GM12873 (cell line): ENCODE data around the gene SCARB1.

Experiments
- TF ChIP-seq, protein P1 (sequence below): IDR thresholded peaks from 2 replicates; pipeline ENCODE4 v1.5.1; 2012; ENCODE audit warnings: low read depth, mild to moderate bottlenecking, moderate library complexity, low read length, control low read depth; ENCODE audit not compliant: insufficient read depth; ENCODE audit errors: missing control alignments

SCARB1 gene

DNA sequence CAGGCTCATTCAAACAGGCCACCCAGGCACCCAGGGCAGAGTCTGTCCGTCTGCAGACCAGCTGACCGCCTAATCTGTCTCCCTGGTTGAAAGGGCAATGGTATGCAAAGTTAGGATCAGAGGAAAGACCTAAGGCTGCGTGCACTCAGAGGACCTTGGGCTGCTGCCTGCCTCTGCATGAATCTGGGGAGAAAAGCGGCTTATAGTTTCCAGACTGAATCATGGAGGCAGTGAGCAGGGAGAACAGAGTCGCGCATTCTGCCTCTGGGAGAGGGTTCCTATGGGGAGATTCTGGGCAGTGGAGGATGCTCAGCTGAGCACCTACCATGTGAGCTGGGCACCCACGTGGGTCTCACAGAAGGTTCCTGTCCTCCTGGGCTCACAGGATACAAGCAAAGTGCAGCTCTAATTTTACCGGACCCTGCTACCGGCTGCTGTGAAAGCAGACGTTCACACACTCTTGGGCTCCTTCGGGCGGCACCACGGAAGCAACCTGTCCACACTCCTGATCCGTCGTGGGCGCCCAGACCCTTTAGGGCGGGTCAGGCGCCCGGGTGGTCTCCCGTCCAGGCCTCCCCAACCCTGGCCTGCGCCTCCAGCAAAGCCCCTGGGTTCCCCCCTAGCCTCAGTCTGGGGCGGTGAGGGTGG is 772 bp downstream of the SCARB1 start:
- TF ChIP-seq, protein P1, sequence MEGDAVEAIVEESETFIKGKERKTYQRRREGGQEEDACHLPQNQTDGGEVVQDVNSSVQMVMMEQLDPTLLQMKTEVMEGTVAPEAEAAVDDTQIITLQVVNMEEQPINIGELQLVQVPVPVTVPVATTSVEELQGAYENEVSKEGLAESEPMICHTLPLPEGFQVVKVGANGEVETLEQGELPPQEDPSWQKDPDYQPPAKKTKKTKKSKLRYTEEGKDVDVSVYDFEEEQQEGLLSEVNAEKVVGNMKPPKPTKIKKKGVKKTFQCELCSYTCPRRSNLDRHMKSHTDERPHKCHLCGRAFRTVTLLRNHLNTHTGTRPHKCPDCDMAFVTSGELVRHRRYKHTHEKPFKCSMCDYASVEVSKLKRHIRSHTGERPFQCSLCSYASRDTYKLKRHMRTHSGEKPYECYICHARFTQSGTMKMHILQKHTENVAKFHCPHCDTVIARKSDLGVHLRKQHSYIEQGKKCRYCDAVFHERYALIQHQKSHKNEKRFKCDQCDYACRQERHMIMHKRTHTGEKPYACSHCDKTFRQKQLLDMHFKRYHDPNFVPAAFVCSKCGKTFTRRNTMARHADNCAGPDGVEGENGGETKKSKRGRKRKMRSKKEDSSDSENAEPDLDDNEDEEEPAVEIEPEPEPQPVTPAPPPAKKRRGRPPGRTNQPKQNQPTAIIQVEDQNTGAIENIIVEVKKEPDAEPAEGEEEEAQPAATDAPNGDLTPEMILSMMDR: no peak

DNA sequence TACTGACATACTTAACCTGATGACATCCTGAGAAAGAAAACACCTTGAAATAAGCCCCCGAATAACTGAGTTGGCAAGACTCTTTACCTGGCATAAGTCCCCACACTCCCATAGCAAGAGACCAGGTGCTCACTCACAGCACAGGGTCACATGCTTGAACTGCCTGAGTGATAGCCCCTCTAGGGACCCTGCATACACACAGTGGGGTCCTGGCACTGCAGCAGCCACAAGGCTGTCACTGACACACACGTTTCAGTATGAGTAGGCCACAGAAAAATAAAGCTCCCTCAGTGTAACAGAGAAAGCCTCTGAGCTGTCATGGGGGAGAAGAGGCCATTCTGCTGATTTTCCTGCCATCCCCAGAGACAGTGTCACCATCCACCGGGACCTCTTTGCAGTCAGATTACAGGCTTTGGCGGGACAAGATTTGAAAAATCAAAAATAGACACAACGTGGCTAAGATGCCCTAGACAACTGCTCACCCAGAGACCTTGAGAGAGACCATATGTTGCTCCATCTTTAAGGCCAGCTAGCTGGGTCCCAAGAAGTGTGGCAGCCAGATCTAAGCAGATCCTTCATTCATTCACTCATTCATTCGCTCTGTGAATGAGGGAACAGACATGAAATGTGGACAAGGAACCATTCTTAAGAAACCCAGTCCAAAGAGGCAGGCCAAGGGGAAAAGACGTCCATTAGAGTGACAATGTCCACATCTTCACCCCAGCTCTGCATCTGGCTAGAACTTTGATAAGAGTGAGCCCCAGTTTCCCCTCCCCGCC is 1.6 kb downstream of the SCARB1 start:
- TF ChIP-seq, protein P1: no peak

DNA sequence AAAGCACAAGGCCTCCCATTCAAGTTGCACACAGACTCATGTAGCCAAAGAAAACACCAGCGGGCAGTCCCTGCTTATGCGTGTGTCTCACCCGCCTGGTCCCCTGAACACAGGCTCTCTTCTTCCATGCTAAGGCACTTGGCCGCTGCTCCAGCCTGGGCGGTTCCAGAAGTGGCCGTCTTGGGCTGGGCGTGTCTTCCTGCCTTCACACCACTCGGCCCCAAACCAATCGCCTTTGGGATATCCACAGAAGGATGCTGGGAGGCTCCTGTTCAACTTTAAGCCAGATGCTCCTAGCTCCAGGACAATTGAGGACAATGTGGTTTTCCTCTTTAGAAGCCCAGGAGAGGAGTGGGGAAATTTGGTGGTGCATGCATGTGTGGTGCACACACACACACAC is 2.2 kb downstream of the SCARB1 start:
- TF ChIP-seq, protein P1: no peak

DNA sequence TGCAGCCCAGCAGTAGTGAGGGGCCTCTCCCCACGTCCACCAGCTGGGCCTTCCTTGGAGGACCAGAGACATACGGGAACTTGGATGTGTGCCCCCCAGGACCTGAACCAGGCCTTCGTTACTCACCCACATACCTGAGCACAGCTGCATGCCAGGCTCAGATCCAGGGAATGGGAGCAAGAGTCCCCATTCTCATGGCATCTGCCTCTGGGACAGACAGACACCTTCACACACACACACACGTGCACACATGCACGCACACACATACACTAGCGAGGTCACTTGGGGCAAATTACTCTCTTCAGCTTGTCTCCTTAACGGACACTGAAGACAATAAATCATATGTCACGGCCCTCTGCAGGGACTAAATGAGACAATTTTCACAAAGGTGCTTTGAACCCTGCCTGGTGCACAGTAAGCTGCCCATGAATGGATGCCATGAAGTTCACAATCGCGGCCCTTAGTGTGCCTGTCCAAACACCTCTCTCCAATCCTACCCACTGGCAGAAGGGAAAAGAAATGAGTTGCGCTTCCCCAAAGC is 5.7 kb downstream of the SCARB1 start:
- TF ChIP-seq, protein P1: no peak

DNA sequence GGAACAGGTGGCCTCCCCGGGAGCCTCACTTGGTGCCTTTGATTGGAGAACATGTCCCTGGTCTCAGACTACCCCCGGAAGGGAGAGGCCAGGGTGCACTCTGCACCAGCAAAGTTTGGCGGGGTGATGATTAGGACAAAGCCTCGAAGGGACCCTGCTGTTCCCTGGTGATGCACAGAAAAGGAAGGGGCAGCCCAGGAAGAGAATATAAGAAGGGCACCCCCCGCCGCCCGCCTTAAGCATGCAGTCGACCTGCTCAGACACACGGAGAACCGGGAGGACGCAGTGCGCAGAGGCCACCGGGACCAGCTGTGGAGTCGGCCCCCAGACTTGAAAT is 6.9 kb downstream of the SCARB1 start:
- TF ChIP-seq, protein P1: no peak

DNA sequence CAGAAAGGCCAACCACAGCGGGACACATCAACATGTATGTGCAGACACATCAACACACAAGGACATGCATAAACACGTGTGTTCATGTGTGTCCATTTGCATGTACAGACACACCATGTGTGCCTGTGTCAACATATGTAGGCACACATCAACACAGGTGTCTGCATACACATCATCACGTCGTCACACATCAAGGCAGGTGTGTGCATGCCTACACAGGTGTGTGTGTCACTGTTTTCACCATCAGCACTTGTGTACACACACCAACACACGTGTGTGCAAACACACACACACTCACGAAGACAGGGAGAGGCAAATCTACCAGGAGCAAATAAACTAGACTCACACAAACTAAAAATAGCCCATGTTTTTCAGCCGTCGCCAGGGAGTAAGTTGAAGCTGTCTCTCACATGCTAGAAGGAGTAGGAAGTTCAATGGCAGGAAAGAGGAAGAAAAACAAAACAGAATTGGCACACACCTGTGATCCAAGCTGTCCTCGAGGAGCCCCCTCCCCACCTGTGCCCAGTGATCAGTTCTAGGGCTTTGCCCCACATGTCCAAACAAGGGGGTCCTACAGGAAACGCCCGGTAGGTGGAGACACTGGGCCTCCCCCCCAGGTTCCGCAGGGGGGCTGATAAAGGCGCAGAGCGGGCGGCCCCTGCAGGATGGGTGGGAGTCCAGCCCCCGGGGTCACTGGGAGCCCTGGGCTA is 7.4 kb downstream of the SCARB1 start:
- TF ChIP-seq, protein P1: peak; percentile 56
